ENCODE measurements around the gene SPATA13.

The SPATA13 gene

GRCh38 chr13:24287748-24288287 lies 127.3 kb downstream of the SPATA13 start:
- TF ChIP-seq, protein P1, sequence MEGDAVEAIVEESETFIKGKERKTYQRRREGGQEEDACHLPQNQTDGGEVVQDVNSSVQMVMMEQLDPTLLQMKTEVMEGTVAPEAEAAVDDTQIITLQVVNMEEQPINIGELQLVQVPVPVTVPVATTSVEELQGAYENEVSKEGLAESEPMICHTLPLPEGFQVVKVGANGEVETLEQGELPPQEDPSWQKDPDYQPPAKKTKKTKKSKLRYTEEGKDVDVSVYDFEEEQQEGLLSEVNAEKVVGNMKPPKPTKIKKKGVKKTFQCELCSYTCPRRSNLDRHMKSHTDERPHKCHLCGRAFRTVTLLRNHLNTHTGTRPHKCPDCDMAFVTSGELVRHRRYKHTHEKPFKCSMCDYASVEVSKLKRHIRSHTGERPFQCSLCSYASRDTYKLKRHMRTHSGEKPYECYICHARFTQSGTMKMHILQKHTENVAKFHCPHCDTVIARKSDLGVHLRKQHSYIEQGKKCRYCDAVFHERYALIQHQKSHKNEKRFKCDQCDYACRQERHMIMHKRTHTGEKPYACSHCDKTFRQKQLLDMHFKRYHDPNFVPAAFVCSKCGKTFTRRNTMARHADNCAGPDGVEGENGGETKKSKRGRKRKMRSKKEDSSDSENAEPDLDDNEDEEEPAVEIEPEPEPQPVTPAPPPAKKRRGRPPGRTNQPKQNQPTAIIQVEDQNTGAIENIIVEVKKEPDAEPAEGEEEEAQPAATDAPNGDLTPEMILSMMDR (IDR thresholded peaks at IDR 0.05; ENCODE audit: low read length, missing control alignments) = no peak
- DNase-seq (ENCODE audit: low read depth) = no peak
- H3K4me3 ChIP-seq (replicated peaks; ENCODE audit: low read depth, low read length) = no peak overlapping the region

GRCh38 chr13:24288870-24289269 lies 128.3 kb downstream of the SPATA13 start:
- TF ChIP-seq, protein P1 (IDR thresholded peaks at IDR 0.05; ENCODE audit: low read length, missing control alignments) = no peak
- H3K4me3 ChIP-seq (replicated peaks; ENCODE audit: low read depth, low read length) = no peak overlapping the region
- no peak for DNase-seq (ENCODE audit: low read depth)

GRCh38 chr13:24290280-24290932 lies 129.9 kb downstream of the SPATA13 start:
- H3K4me3 ChIP-seq (replicated peaks; ENCODE audit: low read depth, low read length) = no peak overlapping the region
- TF ChIP-seq, protein P1 (IDR thresholded peaks at IDR 0.05; ENCODE audit: low read length, missing control alignments) = no peak
- DNase-seq (ENCODE audit: low read depth) = no peak

- no peak for DNase-seq (ENCODE audit: low read depth)
- TF ChIP-seq, protein P1 (IDR thresholded peaks at IDR 0.05; ENCODE audit: low read length, missing control alignments) = no peak
- H3K4me3 ChIP-seq (replicated peaks; ENCODE audit: low read depth, low read length) = no peak overlapping the region
Measured at GRCh38 chr13:24292481-24292880, 132.0 kb downstream of the SPATA13 start.

DNA sequence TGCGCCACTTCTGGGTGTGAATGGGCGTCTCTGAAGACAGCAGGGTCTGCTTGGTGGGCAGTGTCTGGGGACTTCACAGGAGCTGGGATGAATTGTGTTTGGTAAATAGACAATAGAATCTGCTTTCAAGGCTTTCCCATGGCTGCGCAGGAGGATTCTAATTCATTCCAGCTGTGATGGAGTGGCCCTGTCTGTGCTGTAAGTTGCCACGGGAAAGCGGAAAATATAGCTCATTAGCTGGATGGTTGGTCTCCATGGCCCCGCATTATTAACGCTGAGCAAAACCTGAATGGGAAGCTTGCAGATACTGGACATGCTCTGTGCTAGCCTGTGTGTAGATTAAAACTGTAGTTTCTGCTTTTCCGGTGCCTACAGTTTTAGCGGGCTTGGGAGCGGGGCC lies 133.2 kb downstream of the SPATA13 start:
- TF ChIP-seq, protein P1 (IDR thresholded peaks at IDR 0.05; ENCODE audit: low read length, missing control alignments) = no peak
- H3K4me3 ChIP-seq (replicated peaks; ENCODE audit: low read depth, low read length) = no peak overlapping the region
- DNase-seq (ENCODE audit: low read depth) = no peak

DNA sequence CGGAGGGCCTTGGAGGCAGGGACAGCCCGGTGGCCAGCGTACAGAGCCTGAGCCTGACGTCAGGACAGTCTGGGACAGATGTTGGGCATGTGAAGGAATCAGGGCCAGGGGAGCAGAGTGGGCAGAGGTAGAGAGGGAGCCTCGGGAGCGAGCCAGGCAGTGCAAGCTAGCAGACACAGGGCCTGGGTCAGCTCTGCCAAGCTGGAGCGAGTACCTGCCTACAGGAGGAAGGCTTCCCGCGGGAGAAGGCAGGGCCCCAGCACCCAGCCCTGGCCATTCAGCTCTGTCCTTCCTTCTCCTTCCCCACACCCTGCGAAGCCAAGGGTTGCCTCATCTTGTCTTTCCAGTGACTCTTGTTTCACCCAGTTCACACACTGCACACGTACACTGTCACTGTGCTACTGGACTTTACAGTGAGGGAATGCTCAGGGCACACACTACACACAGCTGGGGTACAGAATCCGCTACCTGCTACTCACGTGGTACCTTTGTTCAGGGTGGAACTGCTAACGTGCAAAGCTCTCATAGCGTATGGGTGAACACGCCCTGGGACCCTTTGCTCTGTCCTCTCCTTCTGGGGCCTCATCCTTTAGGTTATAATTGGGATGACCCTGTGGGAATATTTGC lies 139.1 kb downstream of the SPATA13 start:
- H3K4me3 ChIP-seq (replicated peaks; ENCODE audit: low read depth, low read length) = no peak overlapping the region
- TF ChIP-seq, protein P1 (IDR thresholded peaks at IDR 0.05; ENCODE audit: low read length, missing control alignments) = no peak
- DNase-seq (ENCODE audit: low read depth) = no peak

Measured in fibroblast of pulmonary artery (primary cell).